Subcutaneous adipose tissue (tissue), 4 donors: ENCODE measurements around the gene RERE. TPM values are rescaled to one million over a fixed set of nuclear protein-coding genes. Genes with fewer than 3 reads are reported as not detected.

Source experiments
- total RNA-seq, 4 donors: library from RNA; depleted of rRNA; stranded (reverse); fragments of >200 nt; gene quantifications; one replicate each; pipeline ENCODE4 v1.1.0, GENCODE V29; 2016
- TF ChIP-seq, protein P1 (sequence below): fragments of 450-650 bp; IDR thresholded peaks from one replicate; pipeline ENCODE4 v1.5.1; 2016; ENCODE audit warnings: low read depth, mild to moderate bottlenecking, control low read depth, antibody characterized with exemption, moderate library complexity

Gene RERE
- total RNA-seq, 4 donors from 2014 or later, result 67.0 to 91.4 (median 83.1) TPM

- TF ChIP-seq, protein P1, sequence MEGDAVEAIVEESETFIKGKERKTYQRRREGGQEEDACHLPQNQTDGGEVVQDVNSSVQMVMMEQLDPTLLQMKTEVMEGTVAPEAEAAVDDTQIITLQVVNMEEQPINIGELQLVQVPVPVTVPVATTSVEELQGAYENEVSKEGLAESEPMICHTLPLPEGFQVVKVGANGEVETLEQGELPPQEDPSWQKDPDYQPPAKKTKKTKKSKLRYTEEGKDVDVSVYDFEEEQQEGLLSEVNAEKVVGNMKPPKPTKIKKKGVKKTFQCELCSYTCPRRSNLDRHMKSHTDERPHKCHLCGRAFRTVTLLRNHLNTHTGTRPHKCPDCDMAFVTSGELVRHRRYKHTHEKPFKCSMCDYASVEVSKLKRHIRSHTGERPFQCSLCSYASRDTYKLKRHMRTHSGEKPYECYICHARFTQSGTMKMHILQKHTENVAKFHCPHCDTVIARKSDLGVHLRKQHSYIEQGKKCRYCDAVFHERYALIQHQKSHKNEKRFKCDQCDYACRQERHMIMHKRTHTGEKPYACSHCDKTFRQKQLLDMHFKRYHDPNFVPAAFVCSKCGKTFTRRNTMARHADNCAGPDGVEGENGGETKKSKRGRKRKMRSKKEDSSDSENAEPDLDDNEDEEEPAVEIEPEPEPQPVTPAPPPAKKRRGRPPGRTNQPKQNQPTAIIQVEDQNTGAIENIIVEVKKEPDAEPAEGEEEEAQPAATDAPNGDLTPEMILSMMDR, result no peak
These were observed 106.3 kb downstream of the RERE start for GRCh38 chr1:8711151-8711550.

GRCh38 chr1:8708259-8708658 lies 109.2 kb downstream of the RERE start:
- TF ChIP-seq, protein P1, result no peak

GRCh38 chr1:8706995-8707396 lies 110.4 kb downstream of the RERE start:
- TF ChIP-seq, protein P1, result no peak

- TF ChIP-seq, protein P1, result no peak
These were observed 111.1 kb downstream of the RERE start for GRCh38 chr1:8706291-8706690.

GRCh38 chr1:8704866-8705506 lies 112.5 kb downstream of the RERE start:
- TF ChIP-seq, protein P1, result no peak

- TF ChIP-seq, protein P1, result no peak
These were observed 114.3 kb downstream of the RERE start for GRCh38 chr1:8702850-8703810.

DNA sequence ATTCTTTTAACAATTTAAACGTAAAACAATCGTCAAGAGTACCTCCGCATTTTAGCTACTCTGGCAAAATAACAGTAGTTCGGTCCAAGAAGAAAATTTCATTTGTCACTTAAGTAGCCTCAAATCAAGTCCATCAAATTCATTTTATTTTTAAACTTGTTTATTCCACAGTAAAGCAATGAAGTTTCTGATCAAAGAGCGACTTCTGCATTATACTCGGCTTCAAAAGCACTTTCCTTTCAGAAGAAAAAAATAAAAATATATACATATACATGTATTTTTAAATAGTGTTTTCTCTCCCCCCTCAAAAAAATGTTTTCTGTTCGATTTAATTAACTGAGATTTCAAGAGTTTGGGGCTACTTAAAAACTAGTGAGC lies 115.0 kb downstream of the RERE start:
- TF ChIP-seq, protein P1, result no peak
